GM21529 (cell line): ENCODE data around the gene TRIM8.

Experiments
- ATAC-seq: cut with Tn5 transposase; IDR thresholded peaks from one replicate; pipeline ENCODE4 v1.9.1; 2021; ENCODE audit not compliant: unreplicated experiment

TRIM8 gene

GRCh38 chr10:102632394-102633111 is 11.7 kb upstream of the TRIM8 start:
- no peak for ATAC-seq

- ATAC-seq, result no peak
Observed at GRCh38 chr10:102633287-102633686, 11.0 kb upstream of the TRIM8 start.

GRCh38 chr10:102633848-102634247 is 10.4 kb upstream of the TRIM8 start:
- ATAC-seq, result no peak

GRCh38 chr10:102634686-102635085 is 9.6 kb upstream of the TRIM8 start:
- ATAC-seq, result no peak

GRCh38 chr10:102635377-102635776 is 8.9 kb upstream of the TRIM8 start:
- no peak for ATAC-seq

- ATAC-seq, result no peak
Observed at GRCh38 chr10:102639537-102639936, 4.7 kb upstream of the TRIM8 start.

GRCh38 chr10:102641402-102641801 is 2.9 kb upstream of the TRIM8 start:
- no peak for ATAC-seq

- ATAC-seq, result peak; percentile 50
Observed at GRCh38 chr10:102641880-102642735, 2.2 kb upstream of the TRIM8 start.

- ATAC-seq, result no peak
Observed at GRCh38 chr10:102642736-102643335, 1.4 kb upstream of the TRIM8 start.

GRCh38 chr10:102643336-102644065 is 778 bp upstream of the TRIM8 start:
- no peak for ATAC-seq

GRCh38 chr10:102644646-102645387 is 538 bp downstream of the TRIM8 start:
- ATAC-seq, result no peak

- no peak for ATAC-seq
Observed at GRCh38 chr10:102645388-102645740, 1.1 kb downstream of the TRIM8 start.

- peak; percentile 28 for ATAC-seq
Observed at GRCh38 chr10:102645741-102646609, 1.7 kb downstream of the TRIM8 start.

- ATAC-seq, result no peak
Observed at GRCh38 chr10:102646610-102647442, 2.5 kb downstream of the TRIM8 start.

- no peak for ATAC-seq
Observed at GRCh38 chr10:102647443-102648268, 3.4 kb downstream of the TRIM8 start.

GRCh38 chr10:102648269-102648888 is 4.1 kb downstream of the TRIM8 start:
- ATAC-seq, result no peak
